DOHH2 (cell line): ENCODE data around the gene OR10G2.

ENCODE experiments used
- EZH2phosphoT487 ChIP-seq: fragments of 200-600 bp; sonication (generic); IDR thresholded peaks from 2 replicates; pipeline ENCODE4 v1.6.1; 2017; ENCODE audit warnings: borderline replicate concordance, mild to moderate bottlenecking, antibody characterized with exemption, low read length, moderate library complexity, mixed read lengths
- TF ChIP-seq, protein P1 (sequence below): fragments of 200-600 bp; sonication (generic); IDR thresholded peaks from one replicate; pipeline ENCODE4 v1.5.1; 2014; ENCODE audit warnings: antibody characterized with exemption, mild to moderate bottlenecking, low read depth, low read length; ENCODE audit not compliant: poor library complexity, severe bottlenecking

DNA sequence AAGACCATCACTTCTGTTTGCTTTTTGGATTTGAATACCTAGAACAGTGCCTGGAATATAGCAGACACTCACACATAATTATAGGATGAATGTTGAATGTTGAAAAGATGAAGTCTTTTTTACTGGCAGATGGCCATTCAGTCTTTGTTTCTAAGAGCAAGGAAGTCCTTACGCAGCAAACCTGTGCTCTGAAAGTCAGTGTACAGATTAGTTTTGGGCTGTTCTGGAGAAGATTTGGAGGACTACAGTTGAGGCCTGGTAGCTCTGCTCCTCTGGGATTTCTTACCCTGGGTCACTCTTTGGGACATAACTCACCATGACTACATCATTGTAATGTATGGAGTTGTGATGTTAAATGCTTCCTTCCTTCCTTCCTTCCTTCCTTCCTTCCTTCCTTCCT is 22.2 kb upstream of the OR10G2 start:
- TF ChIP-seq, protein P1, sequence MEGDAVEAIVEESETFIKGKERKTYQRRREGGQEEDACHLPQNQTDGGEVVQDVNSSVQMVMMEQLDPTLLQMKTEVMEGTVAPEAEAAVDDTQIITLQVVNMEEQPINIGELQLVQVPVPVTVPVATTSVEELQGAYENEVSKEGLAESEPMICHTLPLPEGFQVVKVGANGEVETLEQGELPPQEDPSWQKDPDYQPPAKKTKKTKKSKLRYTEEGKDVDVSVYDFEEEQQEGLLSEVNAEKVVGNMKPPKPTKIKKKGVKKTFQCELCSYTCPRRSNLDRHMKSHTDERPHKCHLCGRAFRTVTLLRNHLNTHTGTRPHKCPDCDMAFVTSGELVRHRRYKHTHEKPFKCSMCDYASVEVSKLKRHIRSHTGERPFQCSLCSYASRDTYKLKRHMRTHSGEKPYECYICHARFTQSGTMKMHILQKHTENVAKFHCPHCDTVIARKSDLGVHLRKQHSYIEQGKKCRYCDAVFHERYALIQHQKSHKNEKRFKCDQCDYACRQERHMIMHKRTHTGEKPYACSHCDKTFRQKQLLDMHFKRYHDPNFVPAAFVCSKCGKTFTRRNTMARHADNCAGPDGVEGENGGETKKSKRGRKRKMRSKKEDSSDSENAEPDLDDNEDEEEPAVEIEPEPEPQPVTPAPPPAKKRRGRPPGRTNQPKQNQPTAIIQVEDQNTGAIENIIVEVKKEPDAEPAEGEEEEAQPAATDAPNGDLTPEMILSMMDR = no peak
- no peak for TF ChIP-seq EZH2phosphoT487
